GM21423 (cell line): ENCODE data around the gene SMC3.

Experiments
- ATAC-seq: cut with Tn5 transposase; IDR thresholded peaks from one replicate; pipeline ENCODE4 v1.9.1; 2021; ENCODE audit warnings: mild to moderate bottlenecking, moderate library complexity; ENCODE audit not compliant: unreplicated experiment

SMC3 gene

DNA sequence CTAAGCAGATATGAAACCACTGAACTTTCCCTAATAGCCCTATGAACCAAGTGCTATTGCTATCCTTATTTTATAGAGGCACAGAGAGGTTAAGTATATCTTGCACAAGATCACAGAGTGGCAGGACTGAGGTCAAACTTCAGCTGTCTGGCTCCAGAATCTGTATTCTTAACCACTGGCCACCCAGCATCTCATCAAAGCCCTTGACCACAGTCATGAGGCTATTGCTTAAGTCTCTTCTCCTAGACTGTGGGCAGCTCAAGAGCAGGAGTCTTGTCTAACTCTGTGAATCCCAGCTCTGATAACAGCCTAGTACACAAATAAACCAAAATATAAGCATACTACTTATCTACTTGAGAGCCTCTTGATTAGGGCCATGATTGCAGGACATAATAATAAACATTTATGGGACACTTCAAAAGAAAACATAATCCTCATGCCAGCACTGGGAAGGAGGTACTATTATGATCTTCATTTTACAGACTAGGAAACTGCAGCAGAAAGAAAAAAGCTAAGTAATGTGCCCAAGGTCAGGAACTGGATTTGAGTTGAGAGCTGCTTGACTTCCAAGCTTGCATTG lies 22.4 kb upstream of the SMC3 start:
- no peak for ATAC-seq

DNA sequence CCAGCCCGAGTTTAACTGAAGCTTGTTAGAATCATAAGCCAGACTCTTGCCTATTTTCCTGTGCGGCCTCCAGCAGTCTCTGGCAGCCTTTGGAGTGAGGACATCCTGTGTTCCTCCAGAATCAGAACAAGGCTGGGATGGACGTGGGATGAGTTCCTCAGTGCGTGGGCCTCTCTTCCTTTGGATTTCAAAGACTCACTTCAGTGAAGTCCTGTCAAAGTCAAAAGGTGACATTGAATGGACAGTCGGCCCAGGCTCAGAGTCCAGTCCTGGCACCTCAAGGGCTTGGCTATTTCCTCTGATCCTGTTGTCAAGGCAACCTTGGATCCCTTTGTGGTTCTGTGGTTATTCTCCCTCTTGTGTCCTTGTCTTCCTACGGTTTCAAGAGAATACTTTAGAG lies 21.4 kb upstream of the SMC3 start:
- ATAC-seq = no peak

- no peak for ATAC-seq
These were observed 20.9 kb upstream of the SMC3 start for GRCh38 chr10:110546499-110547110.

DNA sequence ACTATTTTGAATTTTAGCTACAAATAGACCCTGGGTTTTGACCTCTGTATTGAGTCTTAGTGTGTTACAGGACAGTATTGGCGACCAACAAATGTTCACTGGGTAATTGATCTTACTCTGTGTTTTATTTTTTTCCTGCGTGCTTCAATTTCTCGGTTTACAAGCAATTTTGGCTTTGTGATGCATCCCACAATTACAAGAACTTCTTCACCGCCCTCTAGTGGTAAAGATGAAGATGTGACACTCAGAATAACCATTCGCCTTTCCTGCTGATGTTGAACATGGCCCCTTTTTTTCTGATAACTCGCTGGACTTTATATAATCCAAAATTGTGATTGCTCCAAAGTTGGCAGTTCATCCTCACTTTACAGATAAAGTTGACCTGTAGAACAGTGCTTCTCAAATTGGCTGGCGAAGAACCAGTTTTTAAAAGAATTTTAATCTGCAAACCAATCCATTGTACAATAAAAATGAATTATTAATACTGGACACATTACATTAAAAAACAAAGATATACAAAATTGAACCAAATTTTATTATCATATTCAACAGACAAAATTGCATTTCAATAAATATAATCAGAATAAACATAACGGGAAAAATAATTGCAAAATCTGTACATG lies 20.2 kb upstream of the SMC3 start:
- ATAC-seq = no peak

GRCh38 chr10:110548002-110548401 lies 19.5 kb upstream of the SMC3 start:
- no peak for ATAC-seq

DNA sequence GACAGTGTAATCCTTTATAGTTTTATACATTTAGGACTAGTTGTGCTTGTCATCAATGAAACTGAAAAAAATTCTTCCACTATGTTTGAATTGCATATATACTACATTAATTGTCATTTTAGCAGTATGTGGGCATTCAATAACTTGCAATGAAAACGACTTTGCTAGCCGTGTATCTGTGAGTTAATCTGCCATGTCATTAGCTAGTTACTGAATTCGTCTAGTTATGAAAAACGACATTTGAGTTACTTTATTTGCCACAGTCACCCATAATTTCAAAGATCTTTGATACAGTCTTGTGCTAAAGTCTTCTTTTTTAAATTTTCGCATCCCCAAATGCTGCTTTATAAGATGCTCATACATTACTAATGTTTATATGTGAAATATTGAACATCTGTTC lies 18.3 kb upstream of the SMC3 start:
- ATAC-seq = no peak

DNA sequence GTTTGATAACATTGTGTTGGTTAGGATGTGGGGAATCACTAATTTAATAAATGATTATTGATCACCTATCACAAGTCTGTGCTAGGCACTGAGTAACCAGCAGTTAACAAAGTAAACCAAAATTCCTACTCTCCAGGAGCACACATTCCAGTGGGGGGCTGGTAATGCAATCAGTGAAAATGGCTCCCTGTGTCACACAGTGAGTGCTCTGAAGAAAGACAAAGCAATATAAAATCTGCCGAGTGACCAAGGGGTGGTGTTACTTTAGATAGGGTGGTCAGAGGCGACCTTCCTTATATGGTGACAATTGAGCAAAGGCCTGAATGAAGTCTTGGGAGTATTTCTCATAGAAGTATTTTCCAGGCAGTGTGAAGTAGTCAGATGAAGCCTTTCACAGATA lies 13.6 kb upstream of the SMC3 start:
- no peak for ATAC-seq

DNA sequence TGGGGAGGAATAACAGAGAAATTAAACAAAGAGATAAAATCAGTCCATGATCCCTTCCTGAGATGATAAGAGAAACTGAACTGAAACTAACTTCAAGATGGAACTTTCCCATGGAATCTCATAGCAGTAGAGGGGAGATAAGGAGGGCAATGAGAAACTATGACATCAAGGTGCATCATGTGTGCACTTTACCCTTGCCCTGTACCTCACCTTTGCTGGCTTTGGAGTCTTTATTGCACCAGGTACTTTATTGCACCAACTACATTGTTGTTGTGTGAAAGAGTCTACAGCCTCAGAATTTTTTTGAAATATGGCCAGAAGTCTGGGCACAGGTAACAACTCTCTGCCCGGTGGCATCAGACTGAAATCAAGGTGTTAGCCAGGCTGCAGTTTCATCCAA lies 11.2 kb upstream of the SMC3 start:
- ATAC-seq = no peak

DNA sequence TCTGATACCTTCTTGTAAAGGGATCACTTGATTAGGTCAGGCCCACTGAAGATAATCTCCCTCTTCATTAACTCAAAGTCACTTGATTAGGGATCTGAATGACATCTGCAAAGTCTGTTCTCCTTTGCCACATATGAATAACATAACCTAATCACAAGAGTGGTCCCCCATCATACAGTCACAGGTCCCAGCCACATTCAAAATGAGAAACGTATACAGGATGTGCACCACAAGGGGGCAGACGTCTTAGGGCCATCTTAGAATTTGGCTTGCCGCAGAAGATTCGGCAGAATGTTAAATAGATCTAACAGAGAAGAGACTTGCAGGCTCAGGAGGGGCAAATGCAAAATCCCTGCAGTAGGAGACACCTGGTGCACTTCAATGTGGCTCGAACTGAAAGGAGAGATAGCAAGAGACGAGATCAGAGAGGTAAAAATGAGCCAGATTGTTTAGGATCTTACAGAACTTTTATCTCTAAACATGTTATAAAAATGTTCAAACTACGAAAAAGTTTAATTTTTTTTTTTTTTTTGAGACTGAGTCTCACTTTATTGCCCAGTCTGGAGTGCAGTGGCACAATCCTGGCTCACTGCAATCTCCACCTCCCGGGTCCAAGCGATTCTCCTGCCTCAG lies 10.4 kb upstream of the SMC3 start:
- no peak for ATAC-seq

- ATAC-seq = no peak
These were observed 9.5 kb upstream of the SMC3 start for GRCh38 chr10:110558041-110558440.

DNA sequence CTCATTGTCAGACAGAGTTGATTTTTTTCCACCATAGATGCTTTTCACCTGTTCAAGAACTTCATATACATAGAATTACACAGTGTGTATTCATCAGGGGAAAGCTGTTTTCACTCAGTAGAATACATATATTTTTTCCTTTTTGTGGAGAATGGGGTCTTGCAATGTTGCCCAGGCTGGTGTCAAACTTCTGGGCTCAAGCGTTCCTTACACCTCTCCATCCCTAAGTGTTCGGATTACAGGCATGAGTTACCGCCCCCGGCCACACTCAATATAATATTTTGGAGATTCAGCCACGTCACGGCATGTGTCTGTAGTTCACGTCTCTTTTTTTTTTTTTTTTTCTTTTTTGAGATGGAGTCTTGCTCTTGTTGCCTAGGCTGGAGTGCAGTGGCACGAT lies 7.5 kb upstream of the SMC3 start:
- no peak for ATAC-seq

DNA sequence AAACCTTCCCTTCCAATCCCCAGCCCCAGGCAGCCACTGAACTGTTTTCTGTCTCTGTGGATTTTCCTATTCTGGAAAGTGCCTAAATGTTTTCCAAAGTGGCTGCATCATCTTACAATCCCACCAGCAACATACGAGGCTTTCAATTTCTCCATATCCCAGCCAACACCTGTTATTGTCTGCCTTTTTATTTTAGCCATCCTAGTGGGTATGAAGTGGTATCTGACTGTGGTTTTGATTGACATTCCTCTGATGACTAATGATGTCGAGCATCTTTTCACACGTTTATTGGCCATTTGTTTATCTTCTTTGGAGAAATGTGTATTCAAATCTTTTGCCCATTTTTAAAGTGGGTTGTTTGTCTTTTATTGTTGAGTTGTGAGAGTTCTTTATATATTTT lies 6.2 kb upstream of the SMC3 start:
- ATAC-seq = no peak

GRCh38 chr10:110562348-110562747 lies 5.1 kb upstream of the SMC3 start:
- no peak for ATAC-seq

- ATAC-seq = no peak
These were observed 4.4 kb upstream of the SMC3 start for GRCh38 chr10:110563132-110563531.

GRCh38 chr10:110566472-110567200 lies 859 bp upstream of the SMC3 start:
- no peak for ATAC-seq

GRCh38 chr10:110568055-110568735 lies 700 bp downstream of the SMC3 start:
- ATAC-seq = peak; percentile 28

DNA sequence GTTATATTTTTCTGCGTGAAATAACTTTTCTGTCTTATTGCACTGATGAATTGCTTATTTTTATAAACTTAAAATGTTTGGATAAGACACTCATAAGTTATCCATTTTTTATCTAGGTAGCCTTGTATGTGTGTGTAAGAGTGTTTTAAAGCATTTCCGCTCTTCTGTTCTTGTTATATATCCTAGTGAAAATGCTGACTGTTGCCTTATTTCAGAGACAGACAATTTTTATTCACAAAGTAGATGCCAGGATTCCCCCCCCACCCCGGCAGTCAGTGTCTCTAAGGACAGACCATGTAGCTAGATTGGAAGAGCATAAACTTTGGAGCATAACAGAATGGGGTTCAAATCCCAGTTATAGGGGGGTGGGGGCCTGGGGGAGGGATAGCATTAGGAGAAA lies 1.6 kb downstream of the SMC3 start:
- no peak for ATAC-seq

DNA sequence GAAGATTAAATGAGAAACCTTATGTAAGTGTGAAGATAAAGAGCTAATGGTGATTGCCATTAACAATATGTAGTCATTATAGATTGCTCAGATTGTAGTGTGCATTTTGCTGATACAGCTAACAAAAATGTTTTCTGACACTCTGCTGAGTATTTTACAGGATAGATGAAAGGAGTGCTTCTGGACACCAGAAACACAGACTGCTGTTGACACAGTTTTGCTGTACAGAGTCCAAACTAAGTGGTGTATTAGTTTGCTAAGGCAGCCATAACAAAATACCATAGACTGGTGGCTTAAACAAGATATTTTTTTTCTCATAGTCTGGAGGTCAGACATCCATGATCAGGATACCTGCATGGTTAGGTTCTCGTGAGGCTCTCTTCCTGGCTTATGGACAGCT lies 2.2 kb downstream of the SMC3 start:
- no peak for ATAC-seq

GRCh38 chr10:110571093-110571743 lies 3.7 kb downstream of the SMC3 start:
- no peak for ATAC-seq

DNA sequence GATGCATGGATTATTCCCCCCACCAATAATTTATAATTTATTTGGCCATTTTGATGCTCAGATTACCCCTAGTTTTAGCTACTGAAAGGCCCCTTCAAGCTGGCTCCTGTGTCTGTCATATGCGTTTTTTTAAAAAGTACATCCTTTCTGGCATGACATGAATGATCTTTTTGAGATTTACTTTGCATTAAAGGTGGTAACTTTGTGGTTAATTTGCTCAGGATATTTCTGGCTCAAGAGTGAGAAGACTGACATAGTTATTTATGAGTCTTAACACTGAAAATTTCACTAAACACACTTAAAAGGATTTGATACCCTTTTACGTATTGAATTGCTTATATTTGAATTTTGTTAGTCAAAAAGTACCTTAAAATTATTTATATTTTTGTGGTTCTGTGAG lies 5.4 kb downstream of the SMC3 start:
- ATAC-seq = no peak

DNA sequence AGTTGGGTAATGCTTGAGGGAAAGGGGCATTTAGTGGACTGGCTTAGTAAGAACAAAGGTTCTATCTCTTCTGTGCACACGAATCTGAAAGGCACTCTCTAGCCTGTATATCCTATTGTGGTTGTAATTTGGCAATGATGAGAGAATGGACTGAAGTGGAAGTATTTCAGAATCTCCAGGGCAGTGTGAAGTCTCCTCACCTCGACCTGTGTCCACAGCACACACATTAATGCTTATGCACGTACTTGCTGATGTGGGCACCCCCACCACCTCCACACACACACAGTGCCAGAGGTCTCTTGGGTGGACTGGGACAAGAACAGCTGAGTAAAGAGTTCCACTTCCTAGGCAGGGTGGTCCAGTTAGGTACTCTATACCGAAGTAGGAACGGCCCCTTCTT lies 6.9 kb downstream of the SMC3 start:
- no peak for ATAC-seq
